KMS-11 (cell line): Measurements from ENCODE around the gene CCT8.

ENCODE experiments used
- H2AFZ ChIP-seq: fragments of 200-600 bp; sonication (generic); 2 replicates; pipeline ENCODE4 v1.6.1; 2016; ENCODE audit warnings: antibody characterized with exemption, mixed run types, low read depth
- H3K27ac ChIP-seq: fragments of 200-600 bp; sonication (generic); 2 replicates; pipeline ENCODE4 v1.6.1; 2016; ENCODE audit warnings: mild to moderate bottlenecking, mixed run types
- H3K27me3 ChIP-seq: fragments of 200-600 bp; sonication (generic); 2 replicates; pipeline ENCODE4 v1.6.1; 2017; ENCODE audit warnings: mild to moderate bottlenecking, low read depth, mixed run types, moderate library complexity; ENCODE audit not compliant: insufficient read depth
- H3K36me3 ChIP-seq: fragments of 200-600 bp; sonication (generic); 2 replicates; pipeline ENCODE4 v1.6.1; 2017; ENCODE audit warnings: mild to moderate bottlenecking, mixed run types; ENCODE audit not compliant: insufficient read depth
- H3K4me1 ChIP-seq: fragments of 200-600 bp; sonication (generic); 2 replicates; pipeline ENCODE4 v1.6.1; 2016; ENCODE audit warnings: mild to moderate bottlenecking, low read depth, mixed run types; ENCODE audit not compliant: poor library complexity, severe bottlenecking
- H3K4me2 ChIP-seq: fragments of 200-600 bp; sonication (generic); 2 replicates; pipeline ENCODE4 v1.7.0; 2016; ENCODE audit warnings: mild to moderate bottlenecking, mixed run types
- H3K4me3 ChIP-seq: fragments of 200-600 bp; sonication (generic); IDR thresholded peaks from 2 replicates; pipeline ENCODE4 v1.6.1; 2017; ENCODE audit warnings: low read depth, low read length, mixed read lengths; ENCODE audit not compliant: insufficient read depth
- H3K79me2 ChIP-seq: fragments of 200-600 bp; sonication (generic); 2 replicates; pipeline ENCODE4 v1.6.1; 2016; ENCODE audit warnings: low read depth, mixed run types; ENCODE audit not compliant: insufficient read depth
- H3K9ac ChIP-seq: fragments of 200-600 bp; sonication (generic); 2 replicates; pipeline ENCODE4 v1.6.1; 2016; ENCODE audit warnings: mild to moderate bottlenecking, mixed run types
- H4K20me1 ChIP-seq: fragments of 200-600 bp; sonication (generic); 2 replicates; pipeline ENCODE4 v1.6.1; 2016; ENCODE audit warnings: mild to moderate bottlenecking, mixed run types; ENCODE audit not compliant: insufficient read depth
- TF ChIP-seq, protein P1 (sequence below): fragments of 200-600 bp; sonication (generic); conservative IDR thresholded peaks from 2 replicates; pipeline ENCODE4 v1.6.1; 2017; ENCODE audit warnings: low read depth, mild to moderate bottlenecking, antibody characterized with exemption, low read length, moderate library complexity, mixed read lengths

CCT8 gene

DNA sequence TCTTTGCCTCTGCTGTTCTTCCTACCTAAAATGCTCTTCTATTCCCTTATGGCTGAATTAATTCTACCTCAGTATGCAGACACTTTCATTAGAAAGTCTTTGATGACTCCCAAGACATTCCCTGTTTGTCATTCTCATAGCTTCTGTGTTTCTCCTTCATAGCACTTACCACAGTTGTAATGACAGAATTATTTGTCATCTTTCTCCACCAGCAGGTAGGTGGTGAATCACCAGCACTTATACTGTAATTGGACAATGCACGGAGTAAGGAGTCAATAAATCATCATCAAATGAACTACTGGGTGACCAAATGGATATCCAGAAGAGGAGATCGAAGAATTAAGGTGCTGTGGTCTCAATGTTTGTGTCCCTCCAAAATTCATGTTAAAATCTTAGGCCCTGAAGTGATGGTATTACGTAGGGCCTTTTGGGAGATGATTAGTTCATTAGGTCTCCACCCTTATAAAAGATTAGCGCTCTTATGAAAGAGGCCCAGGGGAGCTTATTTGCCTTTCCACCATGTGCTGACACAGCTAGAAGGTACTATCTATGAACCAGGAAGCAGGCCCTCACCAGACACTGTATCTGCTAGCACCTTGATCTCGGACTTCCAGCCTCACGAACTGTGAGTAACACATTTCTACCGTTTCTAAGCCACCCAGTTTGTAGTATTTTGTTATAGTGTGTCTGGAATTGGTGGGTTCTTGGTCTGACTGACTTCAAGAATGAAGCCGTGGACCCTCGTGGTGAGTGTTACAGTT, 2.4 kb upstream of the CCT8 start:
- H3K79me2 ChIP-seq = peaks cover 43% of the 10 kb centered on the region
- TF ChIP-seq, protein P1, sequence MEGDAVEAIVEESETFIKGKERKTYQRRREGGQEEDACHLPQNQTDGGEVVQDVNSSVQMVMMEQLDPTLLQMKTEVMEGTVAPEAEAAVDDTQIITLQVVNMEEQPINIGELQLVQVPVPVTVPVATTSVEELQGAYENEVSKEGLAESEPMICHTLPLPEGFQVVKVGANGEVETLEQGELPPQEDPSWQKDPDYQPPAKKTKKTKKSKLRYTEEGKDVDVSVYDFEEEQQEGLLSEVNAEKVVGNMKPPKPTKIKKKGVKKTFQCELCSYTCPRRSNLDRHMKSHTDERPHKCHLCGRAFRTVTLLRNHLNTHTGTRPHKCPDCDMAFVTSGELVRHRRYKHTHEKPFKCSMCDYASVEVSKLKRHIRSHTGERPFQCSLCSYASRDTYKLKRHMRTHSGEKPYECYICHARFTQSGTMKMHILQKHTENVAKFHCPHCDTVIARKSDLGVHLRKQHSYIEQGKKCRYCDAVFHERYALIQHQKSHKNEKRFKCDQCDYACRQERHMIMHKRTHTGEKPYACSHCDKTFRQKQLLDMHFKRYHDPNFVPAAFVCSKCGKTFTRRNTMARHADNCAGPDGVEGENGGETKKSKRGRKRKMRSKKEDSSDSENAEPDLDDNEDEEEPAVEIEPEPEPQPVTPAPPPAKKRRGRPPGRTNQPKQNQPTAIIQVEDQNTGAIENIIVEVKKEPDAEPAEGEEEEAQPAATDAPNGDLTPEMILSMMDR = no peak
- no peak overlapping the region for H3K4me3 ChIP-seq
- peak overlapping the region; percentile 15 for H2AFZ ChIP-seq
- H3K4me2 ChIP-seq = no peak overlapping the region
- H3K9ac ChIP-seq = no peak overlapping the region
- H3K36me3 ChIP-seq = no peaks in the 10 kb centered on the region
- peaks cover 50% of the 10 kb centered on the region for H3K4me1 ChIP-seq
- H3K27ac ChIP-seq = peak overlapping the region; percentile 96; the same call in 1 of the 2 replicates
- H4K20me1 ChIP-seq = peaks cover 20% of the 10 kb centered on the region
- H3K27me3 ChIP-seq = no peaks in the 10 kb centered on the region

GRCh38 chr21:29074783-29075182, 1.3 kb upstream of the CCT8 start:
- Histone ChIP-seq H3K4me2 (no peak overlapping the region), H4K20me1 (peaks cover 28% of the 10 kb centered on the region), H3K79me2 (peaks cover 50% of the 10 kb centered on the region), H3K27ac (no peak overlapping the region), H3K9ac (no peak overlapping the region), H3K4me3 (no peak overlapping the region), H3K36me3 (0 out of 2 replicates have a peak, but pooled peaks cover 4% of the 10 kb centered on the region), H2AFZ (no peak overlapping the region), H3K27me3 (no peaks in the 10 kb centered on the region), H3K4me1 (peaks cover 53% of the 10 kb centered on the region)
- TF ChIP-seq, protein P1 = no peak

DNA sequence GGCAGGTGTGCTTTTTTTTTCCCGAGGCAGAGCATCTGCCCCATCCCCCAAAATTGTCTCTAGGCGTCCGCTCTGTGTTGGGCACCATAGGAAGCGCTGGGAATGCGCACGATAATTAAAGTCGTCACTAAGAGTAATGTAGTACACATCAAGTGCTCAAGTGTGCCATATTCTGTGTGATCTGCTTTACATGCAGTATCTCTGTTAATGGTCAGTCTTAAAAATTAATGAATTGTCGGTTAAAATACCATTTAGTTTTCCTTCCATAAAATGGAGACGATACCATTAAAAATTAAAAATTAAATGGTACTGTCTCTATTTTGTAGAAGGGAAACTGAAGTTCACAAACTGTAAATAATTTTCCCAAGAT, 544 bp upstream of the CCT8 start:
- peak overlapping the region; percentile 72 for H2AFZ ChIP-seq

DNA sequence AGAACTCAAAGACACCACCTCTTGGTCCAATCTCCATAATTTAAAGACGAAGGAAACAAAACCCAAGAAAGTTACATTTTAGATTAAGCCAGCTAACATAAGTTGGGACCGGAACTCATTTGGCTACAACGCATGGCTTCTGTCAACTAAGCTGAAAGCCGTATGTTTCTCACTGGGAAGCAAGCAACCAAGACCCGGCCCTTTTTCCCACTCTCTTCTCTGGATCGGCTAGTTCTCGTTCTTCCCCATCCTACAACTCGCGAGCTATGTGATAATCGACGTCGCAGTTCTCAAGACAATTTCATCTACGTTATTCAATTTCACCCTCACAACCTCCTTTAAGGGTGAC, 601 bp downstream of the CCT8 start:
- peaks cover 51% of the 10 kb centered on the region for H3K79me2 ChIP-seq
- H3K27me3 ChIP-seq = no peaks in the 10 kb centered on the region
- TF ChIP-seq, protein P1 = no peak
- H3K4me2 ChIP-seq = peak overlapping the region; percentile 100
- peak overlapping the region; percentile 96 for H3K9ac ChIP-seq
- peaks cover 47% of the 10 kb centered on the region for H3K4me1 ChIP-seq
- peaks cover 18% of the 10 kb centered on the region for H3K36me3 ChIP-seq
- H2AFZ ChIP-seq = peak overlapping the region; percentile 80
- peak overlapping the region; percentile 85 for H3K27ac ChIP-seq
- H4K20me1 ChIP-seq = peaks cover 28% of the 10 kb centered on the region
- H3K4me3 ChIP-seq = peak overlapping the region; percentile 56

More for the DNA sequence above, 544 bp upstream of the CCT8 start:
- no peak overlapping the region for H3K4me3 ChIP-seq
- H3K4me1 ChIP-seq = peaks cover 53% of the 10 kb centered on the region
- peak overlapping the region; percentile 85 for H3K27ac ChIP-seq
- H3K36me3 ChIP-seq = peaks cover 10% of the 10 kb centered on the region
- peaks cover 28% of the 10 kb centered on the region for H4K20me1 ChIP-seq
- H3K27me3 ChIP-seq = no peaks in the 10 kb centered on the region
- peak overlapping the region; percentile 38 for H3K4me2 ChIP-seq
- peak overlapping the region; percentile 96; the same call in 1 of the 2 replicates for H3K9ac ChIP-seq
- H3K79me2 ChIP-seq = peaks cover 55% of the 10 kb centered on the region
- TF ChIP-seq, protein P1 = no peak
